ENCODE measurements around the gene CRLF1.

DNA sequence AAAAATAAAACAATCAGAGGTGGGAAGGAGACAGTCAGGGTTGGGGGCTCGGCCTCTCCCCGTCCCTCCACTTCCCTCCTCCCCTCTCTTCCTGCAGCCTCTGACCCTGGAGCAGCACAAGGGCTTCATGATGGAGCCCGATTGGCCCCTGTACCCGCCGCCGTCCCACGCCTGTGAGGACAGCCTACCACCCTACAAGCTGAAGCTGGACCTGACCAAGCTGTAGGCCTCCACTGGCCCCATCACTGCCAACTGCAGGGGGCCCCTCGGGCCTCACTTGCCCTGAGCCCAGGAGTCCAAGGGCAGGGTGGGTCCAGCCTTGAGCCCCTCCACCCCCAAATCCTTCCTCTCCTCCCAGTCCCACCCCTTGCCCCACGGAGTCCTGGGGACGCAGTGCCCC lies 13.7 kb upstream of the CRLF1 start:
- TF ChIP-seq, protein P1, sequence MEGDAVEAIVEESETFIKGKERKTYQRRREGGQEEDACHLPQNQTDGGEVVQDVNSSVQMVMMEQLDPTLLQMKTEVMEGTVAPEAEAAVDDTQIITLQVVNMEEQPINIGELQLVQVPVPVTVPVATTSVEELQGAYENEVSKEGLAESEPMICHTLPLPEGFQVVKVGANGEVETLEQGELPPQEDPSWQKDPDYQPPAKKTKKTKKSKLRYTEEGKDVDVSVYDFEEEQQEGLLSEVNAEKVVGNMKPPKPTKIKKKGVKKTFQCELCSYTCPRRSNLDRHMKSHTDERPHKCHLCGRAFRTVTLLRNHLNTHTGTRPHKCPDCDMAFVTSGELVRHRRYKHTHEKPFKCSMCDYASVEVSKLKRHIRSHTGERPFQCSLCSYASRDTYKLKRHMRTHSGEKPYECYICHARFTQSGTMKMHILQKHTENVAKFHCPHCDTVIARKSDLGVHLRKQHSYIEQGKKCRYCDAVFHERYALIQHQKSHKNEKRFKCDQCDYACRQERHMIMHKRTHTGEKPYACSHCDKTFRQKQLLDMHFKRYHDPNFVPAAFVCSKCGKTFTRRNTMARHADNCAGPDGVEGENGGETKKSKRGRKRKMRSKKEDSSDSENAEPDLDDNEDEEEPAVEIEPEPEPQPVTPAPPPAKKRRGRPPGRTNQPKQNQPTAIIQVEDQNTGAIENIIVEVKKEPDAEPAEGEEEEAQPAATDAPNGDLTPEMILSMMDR (conservative IDR thresholded peaks at IDR 0.05; ENCODE audit: low read depth in 2 of 2), result no peak
- no peak for TF ChIP-seq POLR2AphosphoS5 (IDR thresholded peaks at IDR 0.05; ENCODE audit: low read depth)
- TF ChIP-seq JUNB (IDR thresholded peaks at IDR 0.05; ENCODE audit: unreplicated experiment), result no peak
- no peak for TF ChIP-seq EZH2 (IDR thresholded peaks at IDR 0.05; ENCODE audit: low read depth, unreplicated experiment)
